Fibroblast of villous mesenchyme (primary cell): ENCODE data around the gene OR8B8. TPM values are rescaled to one million over a fixed set of nuclear protein-coding genes. Genes with fewer than 3 reads are reported as not detected.
"Not testable (repeated sequence)": the region's sequence is repeated elsewhere in the genome, so short reads cannot be mapped to it uniquely, and the experiment has no call there.

Experiments used
- DNase-seq: peaks from one replicate; pipeline ENCODE4 v3.0.0-alpha.2; 2010; ENCODE audit warnings: low read depth
- H3K4me3 ChIP-seq: 2 replicates; pipeline ENCODE4 v1.5.1; 2011; ENCODE audit warnings: low read depth, mild to moderate bottlenecking, low read length
- CTCF ChIP-seq: IDR thresholded peaks from 2 replicates; pipeline ENCODE4 v1.5.1; 2012; ENCODE audit warnings: low read depth, mild to moderate bottlenecking, low read length; ENCODE audit not compliant: insufficient read depth
- total RNA-seq: library from RNA; depleted of rRNA; stranded (reverse); fragments of >200 nt; gene quantifications from 2 replicates; pipeline ENCODE4 v1.2.3, GENCODE V29; 2012

Gene OR8B8
- total RNA-seq, 1 donor: not detected

- DNase-seq: no peak
These were observed 18.5 kb upstream of the OR8B8 start for GRCh38 chr11:124463990-124464389.

GRCh38 chr11:124463324-124463723, 17.8 kb upstream of the OR8B8 start:
- H3K4me3 ChIP-seq: no peak overlapping the region
- TF ChIP-seq CTCF: no peak
- no peak for DNase-seq

More at GRCh38 chr11:124463990-124464389, 18.5 kb upstream of the OR8B8 start:
- no peak for TF ChIP-seq CTCF
- no peak overlapping the region for H3K4me3 ChIP-seq

- no peak for TF ChIP-seq CTCF
- no peak for DNase-seq
- H3K4me3 ChIP-seq: no peak overlapping the region
These were observed 15.0 kb upstream of the OR8B8 start for GRCh38 chr11:124460459-124460858.

GRCh38 chr11:124459379-124459778, 13.9 kb upstream of the OR8B8 start:
- not testable (repeated sequence) for DNase-seq, H3K4me3 ChIP-seq

- no peak for DNase-seq
- no peak for TF ChIP-seq CTCF
- H3K4me3 ChIP-seq: no peak overlapping the region
These were observed 9.1 kb upstream of the OR8B8 start for GRCh38 chr11:124454552-124454951.

- no peak for DNase-seq
- H3K4me3 ChIP-seq: no peak overlapping the region
- no peak for TF ChIP-seq CTCF
These were observed 1.4 kb upstream of the OR8B8 start for GRCh38 chr11:124446916-124447315.

- no peak overlapping the region for H3K4me3 ChIP-seq
- no peak for TF ChIP-seq CTCF
- no peak for DNase-seq
These were observed 2.6 kb downstream of the OR8B8 start for GRCh38 chr11:124442847-124443246.

GRCh38 chr11:124442442-124442841, 3.1 kb downstream of the OR8B8 start:
- no peak for DNase-seq
- no peak overlapping the region for H3K4me3 ChIP-seq
- no peak for TF ChIP-seq CTCF
